Activated CD4-positive, alpha-beta T cell treated with anti-CD3 and anti-CD28 coated beads, Interleukin-10, Interleukin-2, amounts not matched to agents 100 ng/mL and 50 ng/mL, durations not matched to agents 16 hours and 8 hours (primary cell): Measurements from ENCODE around the gene CMTM8.

Experiments used
- DNase-seq: peaks from one replicate; pipeline ENCODE4 v3.0.0-alpha.2; 2020

The CMTM8 gene

GRCh38 chr3:32310336-32310735 lies 71.9 kb downstream of the CMTM8 start:
- DNase-seq, result no peak

DNA sequence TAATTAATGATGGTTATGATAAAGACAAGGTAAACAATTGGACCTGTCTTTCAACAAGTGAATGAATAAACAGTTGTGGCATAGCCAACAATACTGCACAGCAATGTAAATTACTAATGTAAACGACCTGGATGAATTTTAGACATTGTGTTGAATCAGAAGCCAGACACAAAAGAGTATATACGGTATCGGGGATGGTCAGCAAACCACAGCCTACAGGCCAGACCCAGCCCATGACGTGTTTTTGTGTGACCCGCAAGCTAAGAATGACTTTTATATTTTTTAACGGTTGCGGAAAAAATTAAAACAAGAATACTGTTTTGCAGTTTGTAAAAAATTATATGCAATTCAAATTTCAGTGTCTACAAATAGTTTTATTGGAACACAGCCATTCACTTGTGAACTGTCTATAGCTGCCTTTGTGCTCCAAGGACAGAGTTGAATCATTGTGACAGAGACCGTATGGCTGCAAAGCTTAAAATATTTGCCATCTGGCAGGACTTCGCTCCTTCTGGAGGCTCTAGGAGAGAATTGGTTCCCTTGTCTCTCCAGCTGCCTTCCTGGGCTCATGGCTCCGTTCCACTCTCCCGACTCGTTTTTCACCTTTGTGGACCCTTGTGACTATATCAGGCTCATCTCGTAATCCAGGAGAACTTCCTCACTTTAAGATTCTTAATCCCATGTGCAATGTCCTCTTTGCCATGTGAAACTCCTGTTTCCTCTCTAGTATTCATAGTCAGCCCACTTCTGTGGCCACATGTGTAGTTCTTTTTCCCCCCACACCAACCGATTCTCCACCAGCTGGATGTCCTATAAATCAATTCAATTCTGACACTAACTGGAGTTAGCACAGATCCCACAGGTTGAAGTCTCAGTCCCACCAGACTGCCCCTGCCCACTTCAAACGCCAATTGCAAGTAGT lies 72.7 kb downstream of the CMTM8 start:
- no peak for DNase-seq

GRCh38 chr3:32312251-32312650 lies 73.8 kb downstream of the CMTM8 start:
- no peak for DNase-seq

GRCh38 chr3:32313169-32313568 lies 74.7 kb downstream of the CMTM8 start:
- DNase-seq, result no peak

DNA sequence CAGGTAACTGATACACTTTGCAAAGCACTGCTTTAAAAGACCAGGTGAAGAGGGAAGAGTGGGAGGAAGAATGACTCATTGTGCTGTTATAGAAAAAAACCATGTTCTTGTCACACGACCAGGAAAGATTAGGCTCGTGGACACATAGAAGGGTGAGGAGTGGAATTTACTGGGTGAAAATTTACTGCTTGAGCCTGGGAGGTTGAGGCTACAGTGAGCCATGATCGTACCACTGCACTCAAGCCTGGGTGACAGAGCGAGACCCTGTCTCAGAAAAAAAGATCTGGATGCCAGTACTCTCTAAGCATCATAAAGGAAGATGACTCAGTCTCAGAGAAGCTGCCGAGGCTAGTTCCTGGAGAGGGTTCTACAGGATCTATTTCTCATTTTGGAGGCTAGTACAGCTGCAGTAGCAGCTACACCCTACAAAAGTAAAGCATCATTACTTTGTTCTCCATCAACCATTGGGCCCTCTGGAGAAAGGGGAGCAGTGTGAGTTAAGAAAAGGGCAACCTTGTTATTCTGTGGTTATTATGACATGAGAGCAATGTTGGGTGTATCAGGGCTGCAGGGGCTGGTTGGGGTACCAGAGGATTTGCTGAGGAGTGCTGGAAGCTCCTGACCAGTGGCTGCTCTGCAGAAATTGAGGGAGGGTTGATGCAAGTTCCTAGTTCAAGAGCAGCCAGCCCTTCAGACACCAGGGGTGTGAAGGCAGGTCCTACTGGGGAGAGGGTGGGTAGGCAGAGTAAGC lies 75.4 kb downstream of the CMTM8 start:
- DNase-seq, result peak; percentile 68

DNA sequence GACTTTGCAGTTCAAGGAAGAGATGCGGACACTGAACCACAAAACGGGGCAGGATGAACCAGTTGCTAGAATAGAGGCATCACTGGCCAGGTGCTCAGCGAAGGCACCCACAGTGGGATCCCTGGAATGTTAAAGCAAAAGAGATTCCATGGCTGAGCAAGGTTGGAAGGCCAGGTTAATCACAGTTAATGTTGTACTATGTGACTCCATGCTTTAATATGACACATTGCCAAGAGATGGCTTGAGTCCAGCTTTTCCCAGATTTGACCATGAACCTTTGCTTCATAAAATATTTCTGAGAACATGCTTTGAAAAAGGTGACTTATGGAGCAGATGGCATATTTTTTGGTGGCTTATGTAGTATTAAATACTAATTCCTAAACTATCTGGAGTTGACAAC lies 77.0 kb downstream of the CMTM8 start:
- no peak for DNase-seq

DNA sequence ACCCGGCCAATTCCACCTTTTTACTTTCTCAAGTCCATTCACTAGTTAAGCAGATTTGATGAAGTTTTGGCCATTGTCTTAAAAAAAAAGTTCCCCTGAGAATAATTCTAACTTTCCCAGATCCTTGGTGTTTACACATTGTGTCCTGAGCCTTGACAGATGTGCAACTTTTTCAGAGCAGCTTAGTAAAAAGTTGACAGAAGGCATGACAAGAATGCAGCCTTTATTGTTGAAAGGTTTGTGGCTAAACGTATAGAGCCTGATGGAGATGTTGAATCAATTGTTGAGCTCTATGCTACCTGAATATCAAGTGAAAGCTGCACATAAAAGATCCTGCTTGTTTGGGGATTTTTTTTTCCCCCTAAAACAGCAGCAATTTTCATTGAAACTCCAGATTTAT lies 77.8 kb downstream of the CMTM8 start:
- DNase-seq, result no peak

GRCh38 chr3:32316976-32317375 lies 78.5 kb downstream of the CMTM8 start:
- DNase-seq, result no peak

GRCh38 chr3:32319607-32320006 lies 81.1 kb downstream of the CMTM8 start:
- no peak for DNase-seq

GRCh38 chr3:32320080-32320479 lies 81.6 kb downstream of the CMTM8 start:
- DNase-seq, result no peak

- DNase-seq, result no peak
These were observed 82.8 kb downstream of the CMTM8 start for GRCh38 chr3:32321095-32321790.

GRCh38 chr3:32322311-32322710 lies 83.8 kb downstream of the CMTM8 start:
- DNase-seq, result no peak

DNA sequence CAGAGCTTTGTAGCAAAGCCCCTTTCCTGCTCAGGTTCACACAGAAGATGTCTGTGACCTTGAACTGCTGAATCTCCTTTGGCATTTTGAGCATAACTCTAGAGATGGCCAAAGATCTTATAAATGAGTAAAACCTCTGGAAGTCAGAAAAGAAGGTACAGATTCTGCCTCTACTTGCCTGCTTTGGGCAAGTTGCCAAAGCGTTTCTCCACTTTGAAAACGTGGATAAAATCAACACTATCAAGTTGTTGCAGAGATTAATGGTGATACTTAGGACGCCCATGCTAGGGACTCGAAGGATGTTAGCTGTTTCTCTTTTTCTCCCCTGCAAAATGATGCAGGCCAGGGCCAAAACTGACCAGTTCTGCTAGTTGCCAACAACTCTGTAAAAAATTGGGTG lies 85.1 kb downstream of the CMTM8 start:
- DNase-seq, result no peak

DNA sequence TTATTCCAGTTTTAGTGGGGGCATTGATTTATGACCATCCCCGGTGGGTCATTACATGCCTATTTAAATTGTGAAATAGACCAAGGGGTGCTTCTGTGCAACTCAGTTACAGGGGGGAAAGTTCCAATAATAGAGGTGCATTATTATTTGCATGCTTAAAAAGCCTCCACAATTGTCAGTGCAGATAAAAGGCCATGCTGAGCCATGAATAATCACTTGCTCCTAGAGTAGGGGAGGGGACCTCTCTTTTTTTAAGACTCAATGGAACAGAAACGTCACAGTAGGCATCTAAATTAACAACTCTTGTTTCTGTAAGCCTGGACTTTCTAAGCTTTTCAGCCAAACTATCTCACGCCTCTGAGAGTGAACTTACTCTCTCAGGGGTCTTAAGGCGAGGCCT lies 86.7 kb downstream of the CMTM8 start:
- no peak for DNase-seq

DNA sequence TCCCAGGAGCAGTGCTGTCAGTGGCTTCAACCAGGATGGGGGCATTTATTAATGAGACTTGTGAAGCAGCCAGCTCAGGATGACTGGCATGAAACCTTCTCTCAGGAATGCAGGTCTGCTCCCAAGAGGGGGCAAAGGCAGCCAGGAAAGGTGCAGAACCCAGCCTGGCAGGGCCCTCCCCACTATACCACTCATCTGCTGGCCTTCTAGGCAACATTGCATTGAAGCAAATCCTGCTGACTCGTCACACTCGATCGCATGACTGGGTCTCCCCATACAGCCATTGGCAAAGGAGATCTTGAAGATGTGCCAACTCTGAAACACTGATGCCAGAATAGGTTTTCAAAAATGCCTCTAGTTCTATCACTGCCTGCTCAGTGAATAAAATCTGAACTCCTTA lies 87.4 kb downstream of the CMTM8 start:
- DNase-seq, result no peak

DNA sequence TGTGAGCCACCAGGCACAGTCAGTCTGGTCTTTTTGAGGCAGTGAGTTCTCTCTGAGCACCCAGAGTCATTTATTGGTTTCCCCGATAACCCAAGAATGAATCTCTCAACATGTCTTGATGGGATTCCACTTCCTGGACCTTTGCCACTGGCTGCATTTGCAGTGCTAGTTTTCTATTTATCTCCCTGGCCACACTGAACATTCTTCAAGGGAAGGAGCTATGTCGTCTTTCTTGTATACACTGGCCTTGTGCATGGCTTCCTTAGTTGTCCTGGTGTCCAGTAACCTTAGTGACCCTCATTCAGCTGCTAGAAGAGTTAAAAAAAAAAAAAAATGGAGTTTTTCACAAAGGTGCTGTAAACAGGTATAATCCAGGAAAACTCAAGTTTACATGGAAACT lies 88.3 kb downstream of the CMTM8 start:
- no peak for DNase-seq

DNA sequence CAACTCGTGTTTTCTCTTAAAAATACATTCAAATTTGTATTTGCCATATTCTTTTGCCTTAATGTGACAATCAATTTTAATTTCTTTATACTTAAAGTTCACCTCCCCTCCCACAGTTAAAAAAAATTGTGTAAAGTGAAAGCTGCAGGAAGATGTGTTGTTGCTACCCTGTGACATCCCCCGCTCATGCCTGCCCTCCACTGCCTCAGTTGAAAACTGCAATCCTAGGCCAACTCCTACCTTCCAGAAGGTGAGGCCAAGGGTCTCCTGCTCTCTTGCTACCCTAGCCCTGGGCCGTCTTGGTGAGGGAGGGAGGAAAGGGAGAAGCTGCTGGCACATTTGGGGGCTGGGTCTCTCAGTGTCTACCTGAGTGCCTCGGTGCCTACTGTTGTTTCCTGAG lies 96.2 kb downstream of the CMTM8 start:
- DNase-seq, result peak; percentile 54

DNA sequence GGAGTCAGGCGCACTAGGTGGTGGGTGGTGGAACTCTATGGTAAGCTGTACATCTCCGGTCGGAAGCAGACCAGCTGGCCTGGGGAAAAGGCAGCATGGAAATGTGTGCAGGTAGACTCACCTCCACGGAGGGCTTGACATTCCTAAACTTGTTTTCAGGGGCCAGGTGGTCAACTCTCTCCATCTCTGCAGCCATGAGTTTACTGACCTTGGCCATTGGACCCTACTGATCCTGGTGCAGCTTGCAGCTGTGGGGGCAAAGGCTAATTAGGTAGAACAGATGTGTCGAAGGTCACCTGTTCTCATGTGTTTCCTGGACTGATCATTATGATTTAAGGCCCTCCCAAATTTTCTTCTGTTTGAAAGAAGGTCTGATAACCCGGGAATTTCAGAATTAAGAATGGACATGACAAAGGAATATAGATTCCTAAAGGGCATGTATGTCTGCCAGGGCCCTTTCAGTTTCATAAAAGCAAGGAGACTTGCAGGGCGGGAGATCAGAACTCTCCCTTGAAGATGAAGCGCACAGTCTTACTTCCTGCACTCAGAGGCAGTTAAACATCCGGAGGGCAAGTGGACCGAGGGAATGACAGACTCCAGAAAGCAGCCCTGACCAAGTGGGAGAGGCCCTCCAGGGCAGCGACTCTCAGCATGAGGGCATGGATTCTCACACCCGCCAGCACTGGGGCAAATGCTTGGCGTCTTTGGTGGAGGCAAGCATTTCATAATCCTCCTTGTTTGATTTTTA lies 97.1 kb downstream of the CMTM8 start:
- no peak for DNase-seq

- no peak for DNase-seq
These were observed 97.6 kb downstream of the CMTM8 start for GRCh38 chr3:32336113-32336498.

GRCh38 chr3:32337505-32337904 lies 99.0 kb downstream of the CMTM8 start:
- no peak for DNase-seq

- DNase-seq, result peak; percentile 51
These were observed 101.6 kb downstream of the CMTM8 start for GRCh38 chr3:32340039-32340438.

GRCh38 chr3:32340611-32341365 lies 102.3 kb downstream of the CMTM8 start:
- DNase-seq, result no peak
